ENCODE results near the gene KAZN.

KAZN gene

DNA sequence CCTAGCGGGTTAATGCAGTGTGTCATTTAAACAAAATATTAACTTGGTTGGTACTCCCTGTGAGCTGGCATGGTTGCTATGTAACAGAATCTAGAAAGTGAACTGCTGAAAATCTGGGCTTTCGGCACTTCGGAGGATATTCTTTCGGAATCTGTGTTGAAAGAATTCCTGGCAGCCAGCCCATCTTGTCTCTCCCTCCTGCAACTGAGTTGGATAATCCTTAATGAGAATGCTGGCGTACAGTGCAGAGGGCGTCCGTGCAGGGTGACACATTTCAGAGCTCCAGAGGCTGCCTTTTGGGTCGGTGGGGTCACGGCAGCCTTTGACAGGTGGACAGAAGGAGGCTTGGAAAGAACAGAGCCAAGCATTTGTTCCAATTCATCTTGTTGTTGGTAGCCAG, 3.7 kb downstream of the KAZN start:
- DNase-seq (ENCODE audit: low read depth), result peak; percentile 36
- no peak overlapping the region for H3K4me3 ChIP-seq (ENCODE audit: low read length)
- TF ChIP-seq, protein P1, sequence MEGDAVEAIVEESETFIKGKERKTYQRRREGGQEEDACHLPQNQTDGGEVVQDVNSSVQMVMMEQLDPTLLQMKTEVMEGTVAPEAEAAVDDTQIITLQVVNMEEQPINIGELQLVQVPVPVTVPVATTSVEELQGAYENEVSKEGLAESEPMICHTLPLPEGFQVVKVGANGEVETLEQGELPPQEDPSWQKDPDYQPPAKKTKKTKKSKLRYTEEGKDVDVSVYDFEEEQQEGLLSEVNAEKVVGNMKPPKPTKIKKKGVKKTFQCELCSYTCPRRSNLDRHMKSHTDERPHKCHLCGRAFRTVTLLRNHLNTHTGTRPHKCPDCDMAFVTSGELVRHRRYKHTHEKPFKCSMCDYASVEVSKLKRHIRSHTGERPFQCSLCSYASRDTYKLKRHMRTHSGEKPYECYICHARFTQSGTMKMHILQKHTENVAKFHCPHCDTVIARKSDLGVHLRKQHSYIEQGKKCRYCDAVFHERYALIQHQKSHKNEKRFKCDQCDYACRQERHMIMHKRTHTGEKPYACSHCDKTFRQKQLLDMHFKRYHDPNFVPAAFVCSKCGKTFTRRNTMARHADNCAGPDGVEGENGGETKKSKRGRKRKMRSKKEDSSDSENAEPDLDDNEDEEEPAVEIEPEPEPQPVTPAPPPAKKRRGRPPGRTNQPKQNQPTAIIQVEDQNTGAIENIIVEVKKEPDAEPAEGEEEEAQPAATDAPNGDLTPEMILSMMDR (conservative IDR thresholded peaks at IDR 0.05; ENCODE audit: low read length), result no peak

DNA sequence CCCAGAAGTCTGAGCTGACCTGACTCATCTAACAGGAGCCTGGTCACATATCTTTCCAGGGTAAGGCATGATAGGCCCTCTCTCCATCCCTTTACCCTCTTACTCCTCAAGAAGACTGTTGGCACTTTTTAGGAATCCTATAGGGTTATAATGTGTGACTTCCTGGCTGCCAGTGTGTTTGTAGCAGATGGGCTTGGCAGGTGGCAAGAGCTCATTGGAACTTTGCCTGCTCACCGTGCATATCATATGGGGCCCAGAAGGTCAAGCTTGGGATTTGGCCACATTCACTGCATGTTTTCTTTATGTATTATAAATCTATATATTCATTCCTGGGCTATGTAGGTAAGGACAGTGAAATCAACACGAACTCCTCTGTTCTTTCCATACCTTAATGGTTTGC, 5.2 kb downstream of the KAZN start:
- H3K4me3 ChIP-seq (ENCODE audit: low read length), result no peak overlapping the region
- DNase-seq (ENCODE audit: low read depth), result no peak
- TF ChIP-seq, protein P1 (conservative IDR thresholded peaks at IDR 0.05; ENCODE audit: low read length), result no peak

DNA sequence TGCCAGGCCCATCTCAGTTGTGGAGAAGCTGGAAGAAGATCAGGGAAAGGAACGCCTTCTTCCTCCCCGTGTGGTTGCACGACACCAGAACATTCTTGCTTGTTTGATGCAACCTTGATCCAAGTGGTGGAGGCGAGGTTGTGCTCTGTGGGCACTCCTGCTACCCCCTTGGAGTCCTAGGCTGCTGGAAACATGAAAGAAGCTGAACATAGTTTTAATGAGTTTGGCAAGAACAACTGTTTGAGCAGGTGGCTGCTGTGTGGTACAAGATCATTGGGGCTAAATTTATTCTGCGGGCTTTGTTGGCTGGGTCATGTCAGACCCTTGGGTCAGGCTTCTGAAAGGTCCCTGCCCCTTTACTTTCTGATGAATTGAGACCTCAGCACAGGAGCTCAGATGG, 5.9 kb downstream of the KAZN start:
- TF ChIP-seq, protein P1 (conservative IDR thresholded peaks at IDR 0.05; ENCODE audit: low read length), result no peak
- DNase-seq (ENCODE audit: low read depth), result no peak
- no peak overlapping the region for H3K4me3 ChIP-seq (ENCODE audit: low read length)

DNA sequence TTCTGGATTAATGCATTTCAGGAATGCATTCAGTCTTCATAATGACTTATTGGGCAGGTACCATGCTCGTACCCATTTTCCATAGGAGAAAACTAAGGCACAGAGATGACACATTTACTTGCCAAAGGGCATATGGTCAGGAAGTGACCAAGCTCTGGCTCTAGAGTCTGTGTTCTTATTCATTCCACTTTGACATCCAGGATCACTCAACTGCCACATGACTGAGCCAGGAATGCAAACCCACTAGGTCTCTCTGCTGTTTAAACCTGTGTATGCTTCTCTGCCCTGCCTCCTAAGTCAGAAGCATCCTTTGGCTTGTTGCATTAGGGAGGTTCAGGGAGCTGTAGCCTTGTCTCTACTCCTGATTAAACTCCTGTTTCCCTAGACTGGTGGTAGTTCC, 7.5 kb downstream of the KAZN start:
- H3K4me3 ChIP-seq (ENCODE audit: low read length), result no peak overlapping the region
- TF ChIP-seq, protein P1 (conservative IDR thresholded peaks at IDR 0.05; ENCODE audit: low read length), result no peak
- no peak for DNase-seq (ENCODE audit: low read depth)

DNA sequence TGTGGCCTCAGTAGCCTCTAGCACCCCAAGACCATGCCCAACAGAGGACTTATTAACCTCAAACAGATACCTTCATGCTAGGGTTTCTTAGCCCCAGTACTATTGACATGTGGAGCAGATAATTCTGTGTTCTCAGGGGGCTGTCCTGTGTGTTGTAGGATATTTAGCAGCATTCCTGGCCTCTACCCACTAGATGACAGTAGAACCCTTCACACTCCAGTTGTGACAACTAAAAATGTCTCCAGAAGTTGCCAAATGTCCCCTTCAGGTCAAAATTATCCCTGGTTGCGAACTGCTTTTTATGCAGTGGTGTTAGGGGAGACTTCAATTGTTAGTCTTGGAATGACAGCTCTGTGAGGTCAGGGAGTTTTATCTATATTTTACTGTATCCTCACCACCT, 8.1 kb downstream of the KAZN start:
- H3K4me3 ChIP-seq (ENCODE audit: low read length), result no peak overlapping the region
- no peak for DNase-seq (ENCODE audit: low read depth)
- TF ChIP-seq, protein P1 (conservative IDR thresholded peaks at IDR 0.05; ENCODE audit: low read length), result peak; percentile 36

DNA sequence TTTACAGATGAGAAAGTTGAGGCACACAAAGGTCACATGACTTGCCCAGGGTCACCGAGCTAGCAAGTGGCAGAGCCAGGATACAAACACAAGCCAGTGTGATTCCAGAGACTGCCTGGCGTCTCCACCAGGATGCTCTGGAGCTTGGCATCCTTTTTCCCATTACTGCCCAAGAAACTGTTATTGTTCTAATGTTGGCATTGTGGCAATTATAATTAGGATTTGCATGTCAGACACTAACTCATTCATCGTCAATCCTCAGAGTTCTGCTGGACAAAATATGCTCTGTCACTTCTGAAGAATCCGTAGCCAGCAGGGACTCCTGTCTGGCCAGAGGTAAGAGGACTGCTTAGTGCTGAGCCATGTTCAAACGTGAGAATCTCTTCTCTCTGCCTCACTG, 8.8 kb downstream of the KAZN start:
- DNase-seq (ENCODE audit: low read depth), result no peak
- H3K4me3 ChIP-seq (ENCODE audit: low read length), result no peak overlapping the region
- TF ChIP-seq, protein P1 (conservative IDR thresholded peaks at IDR 0.05; ENCODE audit: low read length), result no peak

DNA sequence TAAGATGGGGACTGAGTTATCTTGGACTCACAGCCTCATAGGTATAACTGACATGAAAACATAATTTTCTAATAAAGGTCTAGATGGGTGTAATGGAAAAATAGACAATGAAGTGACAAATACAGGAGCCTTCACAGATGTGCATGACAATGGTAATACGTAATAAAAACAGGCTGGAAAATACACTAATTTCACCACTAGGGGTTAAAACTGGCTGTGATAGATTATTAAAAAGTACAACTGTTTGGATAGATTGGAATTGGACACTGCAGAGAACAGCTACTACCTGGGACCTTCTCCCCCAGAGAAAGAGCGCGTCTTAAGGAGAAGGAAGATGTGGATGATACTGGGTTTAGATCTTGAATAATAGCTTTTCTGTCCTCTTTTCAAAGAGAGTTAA, 9.8 kb downstream of the KAZN start:
- no peak for DNase-seq (ENCODE audit: low read depth)
- H3K4me3 ChIP-seq (ENCODE audit: low read length), result no peak overlapping the region
- TF ChIP-seq, protein P1 (conservative IDR thresholded peaks at IDR 0.05; ENCODE audit: low read length), result no peak
